GM13976 (cell line): Measurements from ENCODE around the gene WRAP73.

ENCODE experiments used
- DNase-seq: peaks from one replicate; pipeline ENCODE4 v3.0.0; 2012; ENCODE audit warnings: low spot score
- CTCF ChIP-seq: IDR thresholded peaks from 2 replicates; pipeline ENCODE4 v1.5.1; 2012; ENCODE audit warnings: borderline replicate concordance, mild to moderate bottlenecking; ENCODE audit not compliant: insufficient read depth; ENCODE audit errors: extremely low read depth, missing control alignments, control extremely low read depth
- in situ Hi-C: fragments of 300-500 bp; cut with MboI; formaldehyde crosslinking; loops from one replicate; pipeline ENCODE4 v1.12.0; 2022; ENCODE audit warnings: low sequenced_read_pairs, mixed read lengths, inconsistent platforms; ENCODE audit not compliant: unreplicated experiment

WRAP73 gene

GRCh38 chr1:3645247-3645646 is 4.7 kb downstream of the WRAP73 start:
- in situ Hi-C loops = no loop called here
- no peak for DNase-seq
- TF ChIP-seq CTCF = no peak

- DNase-seq = no peak
- TF ChIP-seq CTCF = no peak
- in situ Hi-C loops = no loop called here
These were observed 5.6 kb downstream of the WRAP73 start for GRCh38 chr1:3644273-3644672.

GRCh38 chr1:3642919-3643675 is 6.8 kb downstream of the WRAP73 start:
- no peak for DNase-seq
- no peak for TF ChIP-seq CTCF
- in situ Hi-C loops = no loop called here

- in situ Hi-C loops = no loop called here
- no peak for TF ChIP-seq CTCF
- DNase-seq = no peak
These were observed 8.1 kb downstream of the WRAP73 start for GRCh38 chr1:3641816-3642215.

GRCh38 chr1:3641046-3641760 is 8.7 kb downstream of the WRAP73 start:
- in situ Hi-C loops = no loop called here
- no peak for TF ChIP-seq CTCF
- DNase-seq = no peak

- in situ Hi-C loops = no loop called here
- no peak for TF ChIP-seq CTCF
- no peak for DNase-seq
These were observed 9.6 kb downstream of the WRAP73 start for GRCh38 chr1:3640121-3640837.
